GM12891 (cell line): ENCODE measurements around the gene USP30.

Experiments
- PAX5 ChIP-seq: IDR thresholded peaks from 2 replicates; pipeline ENCODE4 v1.6.1; 2011; ENCODE audit warnings: low read length, moderate library complexity, mild to moderate bottlenecking; ENCODE audit not compliant: insufficient read depth, severe bottlenecking
- POLR2AphosphoS5 ChIP-seq: IDR thresholded peaks from 2 replicates; pipeline ENCODE4 v1.6.1; 2011; ENCODE audit warnings: low read depth, low read length, control low read depth
- TAF1 ChIP-seq: IDR thresholded peaks from 2 replicates; pipeline ENCODE4 v1.6.1; 2011; ENCODE audit warnings: low read depth, low read length, control low read depth

DNA sequence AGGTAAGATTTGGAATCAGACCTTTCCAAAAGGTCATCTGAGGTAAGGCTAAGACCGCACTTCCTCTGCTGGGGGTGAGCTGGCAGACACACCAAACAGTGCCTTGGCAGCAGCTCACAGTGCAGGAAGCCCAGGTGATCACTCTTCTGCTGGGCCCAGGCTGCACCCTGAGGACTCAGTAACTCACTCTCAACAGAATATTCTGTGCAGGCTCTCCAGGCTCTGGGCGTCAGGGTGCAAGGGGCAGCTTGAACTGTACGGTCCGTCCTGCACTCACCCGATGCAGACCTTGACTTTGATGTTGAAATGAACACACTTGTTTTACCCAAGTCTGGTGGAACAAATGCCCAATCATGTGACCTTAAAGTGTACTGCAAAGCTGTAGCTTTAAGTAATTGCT, 34.9 kb downstream of the USP30 start:
- TF ChIP-seq TAF1 (no peak), POLR2AphosphoS5 (no peak), PAX5 (no peak)
